ENCODE measurements around the gene LAMA4.

- TF ChIP-seq POLR2AphosphoS5 (IDR thresholded peaks at IDR 0.05; ENCODE audit: borderline replicate concordance, low read depth, low read length) (no peak), EZH2 (IDR thresholded peaks at IDR 0.05) (no peak)
Observed at GRCh38 chr6:112272799-112273198, 18.4 kb upstream of the LAMA4 start.

All from SK-N-MC (cell line).